HEK293 (cell line): ENCODE results near the gene SLC35F3.

Experiments used
- CTCF ChIA-PET: fragments of 350-600 bp; formaldehyde crosslinking; extraction: SDS; loops from one replicate; lab custom pipeline; 2021; ENCODE audit warnings: antibody characterized with exemption; lab: Yijun Ruan, JAX
- POLR2A ChIA-PET: fragments of 300-600 bp; formaldehyde crosslinking; extraction: SDS; loops from one replicate; lab custom pipeline; 2020; ENCODE audit warnings: antibody characterized with exemption, inconsistent platforms; lab: Yijun Ruan, JAX
- H3K27ac ChIP-seq: fragments of 200-500 bp; sonication (Bioruptor generic); 2 replicates; pipeline ENCODE4 v1.5.1; 2014; ENCODE audit warnings: low read depth, low read length, control low read depth, inconsistent platforms; ENCODE audit errors: extremely low read depth
- H3K36me3 ChIP-seq, 2 experiments: fragments of 200-500 bp in 1 of 2; sonication (Bioruptor generic) in 1 of 2; 1 replicate in 1 of 2; 2 replicates in 1 of 2; pipeline ENCODE4 v1.5.1; 2014 to 2017; ENCODE audit warnings: inconsistent platforms in 2 of 2, low read length in 2 of 2; ENCODE audit not compliant: control insufficient read depth in 2 of 2, insufficient read depth in 1 of 2
- H3K4me1 ChIP-seq: fragments of 200-500 bp; sonication (Bioruptor generic); 2 replicates; pipeline ENCODE4 v1.5.1; 2014; ENCODE audit warnings: mild to moderate bottlenecking, low read length, inconsistent platforms; ENCODE audit not compliant: control insufficient read depth, insufficient read depth
- H3K4me3 ChIP-seq: 2 replicates; pipeline ENCODE4 v1.5.1; 2011; ENCODE audit warnings: low read depth, mild to moderate bottlenecking, control low read depth, low read length, moderate library complexity
- H3K9me3 ChIP-seq: fragments of 200-500 bp; sonication (Bioruptor generic); 2 replicates; pipeline ENCODE4 v1.5.1; 2014; ENCODE audit warnings: low read depth, low read length, inconsistent platforms; ENCODE audit not compliant: control insufficient read depth, insufficient read depth
- ATF2 ChIP-seq: fragments of 450-650 bp; formaldehyde crosslinking; IDR thresholded peaks from 2 replicates; pipeline ENCODE4 v1.5.1; 2016; ENCODE audit warnings: missing biosample characterization, missing genetic modification characterization, low read depth
- ZBTB6 ChIP-seq: fragments of 450-650 bp; formaldehyde crosslinking; IDR thresholded peaks from 2 replicates; pipeline ENCODE4 v1.5.1; 2017; ENCODE audit warnings: missing biosample characterization, missing genetic modification characterization
- ZIC2 ChIP-seq: fragments of 450-650 bp; formaldehyde crosslinking; IDR thresholded peaks from 2 replicates; pipeline ENCODE4 v1.5.1; 2016; ENCODE audit warnings: missing biosample characterization, missing genetic modification characterization
- ZNF140 ChIP-seq: fragments of 450-650 bp; formaldehyde crosslinking; IDR thresholded peaks from 2 replicates; pipeline ENCODE4 v1.5.1; 2016; ENCODE audit warnings: missing biosample characterization, missing genetic modification characterization
- ZNF2 ChIP-seq: fragments of 450-650 bp; formaldehyde crosslinking; IDR thresholded peaks from 2 replicates; pipeline ENCODE4 v1.5.1; 2016; ENCODE audit warnings: missing biosample characterization, missing genetic modification characterization
- ZNF248 ChIP-seq: fragments of 450-650 bp; formaldehyde crosslinking; IDR thresholded peaks from 2 replicates; pipeline ENCODE4 v1.5.1; 2017; ENCODE audit warnings: missing biosample characterization, missing genetic modification characterization
- ZNF366 ChIP-seq: fragments of 450-650 bp; formaldehyde crosslinking; conservative IDR thresholded peaks from 2 replicates; pipeline ENCODE4 v1.5.1; 2016; ENCODE audit warnings: missing biosample characterization, missing genetic modification characterization
- ZNF433 ChIP-seq: fragments of 450-650 bp; formaldehyde crosslinking; IDR thresholded peaks from 2 replicates; pipeline ENCODE4 v1.5.1; 2016; ENCODE audit warnings: missing biosample characterization, missing genetic modification characterization, low read depth
- ZNF48 ChIP-seq: fragments of 450-650 bp; formaldehyde crosslinking; IDR thresholded peaks from 2 replicates; pipeline ENCODE4 v1.5.1; 2016; ENCODE audit warnings: missing biosample characterization, missing genetic modification characterization
- ZNF488 ChIP-seq: fragments of 450-650 bp; formaldehyde crosslinking; IDR thresholded peaks from 2 replicates; pipeline ENCODE4 v1.5.1; 2016; ENCODE audit warnings: missing biosample characterization, missing genetic modification characterization
- ZNF596 ChIP-seq: fragments of 450-650 bp; IDR thresholded peaks from 2 replicates; pipeline ENCODE4 v1.5.0; 2018; ENCODE audit warnings: missing biosample characterization, mild to moderate bottlenecking, missing genetic modification characterization, moderate library complexity
- ZNF600 ChIP-seq: fragments of 450-650 bp; formaldehyde crosslinking; IDR thresholded peaks from 2 replicates; pipeline ENCODE4 v1.5.1; 2016; ENCODE audit warnings: missing biosample characterization, missing genetic modification characterization
- ZNF776 ChIP-seq: fragments of 450-650 bp; formaldehyde crosslinking; IDR thresholded peaks from 2 replicates; pipeline ENCODE4 v1.5.0; 2017; ENCODE audit warnings: missing biosample characterization, missing genetic modification characterization, borderline replicate concordance
- ZNF843 ChIP-seq: fragments of 450-650 bp; formaldehyde crosslinking; IDR thresholded peaks from 2 replicates; pipeline ENCODE4 v1.5.1; 2016; ENCODE audit warnings: missing biosample characterization, missing genetic modification characterization
- TF ChIP-seq, protein P1 (sequence below): IDR thresholded peaks from 2 replicates; pipeline ENCODE4 v1.6.1; 2011; ENCODE audit warnings: mild to moderate bottlenecking, low read depth, low read length, borderline replicate concordance
- TF ChIP-seq, protein P2 (sequence below): fragments of 450-650 bp; formaldehyde crosslinking; IDR thresholded peaks from 2 replicates; pipeline ENCODE4 v1.5.1; 2017; ENCODE audit warnings: missing biosample characterization, missing genetic modification characterization
- TF ChIP-seq, protein P3 (sequence below): fragments of 450-650 bp; formaldehyde crosslinking; IDR thresholded peaks from 2 replicates; pipeline ENCODE4 v1.5.1; 2016; ENCODE audit warnings: missing biosample characterization, missing genetic modification characterization, borderline replicate concordance

Gene SLC35F3

GRCh38 chr1:233972951-233973635 lies 68.6 kb downstream of the SLC35F3 start:
- POLR2A ChIA-PET: no interaction called here
- H3K4me1 ChIP-seq: no peaks in the 10 kb centered on the region

GRCh38 chr1:233975486-233975885 lies 71.0 kb downstream of the SLC35F3 start:
- H3K4me3 ChIP-seq: no peak overlapping the region
- H3K9me3 ChIP-seq: no peaks in the 10 kb centered on the region
- no peak overlapping the region for H3K27ac ChIP-seq
- no peaks in the 10 kb centered on the region for H3K36me3 ChIP-seq
- ChIA-PET CTCF (interaction anchor here (0.6 to 1.0 kb wide), 2 partner anchors 15 to 612 kb away, joined by 3 read pairs; no protein-coding TSS in a partner anchor), POLR2A (no interaction called here)
- TF ChIP-seq ZBTB6 (tag by site-specific recombination): no peak
- TF ChIP-seq ZNF596 (tag by site-specific recombination): no peak
- TF ChIP-seq ZNF843: no peak
- TF ChIP-seq ZNF600 (tag by site-specific recombination): no peak
- TF ChIP-seq, protein P1, sequence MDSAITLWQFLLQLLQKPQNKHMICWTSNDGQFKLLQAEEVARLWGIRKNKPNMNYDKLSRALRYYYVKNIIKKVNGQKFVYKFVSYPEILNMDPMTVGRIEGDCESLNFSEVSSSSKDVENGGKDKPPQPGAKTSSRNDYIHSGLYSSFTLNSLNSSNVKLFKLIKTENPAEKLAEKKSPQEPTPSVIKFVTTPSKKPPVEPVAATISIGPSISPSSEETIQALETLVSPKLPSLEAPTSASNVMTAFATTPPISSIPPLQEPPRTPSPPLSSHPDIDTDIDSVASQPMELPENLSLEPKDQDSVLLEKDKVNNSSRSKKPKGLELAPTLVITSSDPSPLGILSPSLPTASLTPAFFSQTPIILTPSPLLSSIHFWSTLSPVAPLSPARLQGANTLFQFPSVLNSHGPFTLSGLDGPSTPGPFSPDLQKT: no peak
- no peak for TF ChIP-seq ATF2
- TF ChIP-seq ZNF366: no peak
- TF ChIP-seq ZNF433 (tag by site-specific recombination): no peak
- TF ChIP-seq, protein P2, sequence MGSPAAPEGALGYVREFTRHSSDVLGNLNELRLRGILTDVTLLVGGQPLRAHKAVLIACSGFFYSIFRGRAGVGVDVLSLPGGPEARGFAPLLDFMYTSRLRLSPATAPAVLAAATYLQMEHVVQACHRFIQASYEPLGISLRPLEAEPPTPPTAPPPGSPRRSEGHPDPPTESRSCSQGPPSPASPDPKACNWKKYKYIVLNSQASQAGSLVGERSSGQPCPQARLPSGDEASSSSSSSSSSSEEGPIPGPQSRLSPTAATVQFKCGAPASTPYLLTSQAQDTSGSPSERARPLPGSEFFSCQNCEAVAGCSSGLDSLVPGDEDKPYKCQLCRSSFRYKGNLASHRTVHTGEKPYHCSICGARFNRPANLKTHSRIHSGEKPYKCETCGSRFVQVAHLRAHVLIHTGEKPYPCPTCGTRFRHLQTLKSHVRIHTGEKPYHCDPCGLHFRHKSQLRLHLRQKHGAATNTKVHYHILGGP (tag by site-specific recombination): no peak
- TF ChIP-seq ZNF488 (tag by site-specific recombination): no peak
- TF ChIP-seq ZNF2 (tag by site-specific recombination): no peak
- no peak for TF ChIP-seq ZNF48 (tag by site-specific recombination)
- no peak for TF ChIP-seq ZNF248 (tag by site-specific recombination)
- no peak for TF ChIP-seq ZNF776 (tag by site-specific recombination)
- TF ChIP-seq ZNF140: no peak
- H3K4me1 ChIP-seq: no peaks in the 10 kb centered on the region

More at GRCh38 chr1:233972951-233973635, 68.6 kb downstream of the SLC35F3 start:
- no peak overlapping the region for H3K27ac ChIP-seq
- no peak overlapping the region for H3K4me3 ChIP-seq
- CTCF ChIA-PET: no interaction called here
- H3K9me3 ChIP-seq: no peaks in the 10 kb centered on the region
- TF ChIP-seq, protein P3, sequence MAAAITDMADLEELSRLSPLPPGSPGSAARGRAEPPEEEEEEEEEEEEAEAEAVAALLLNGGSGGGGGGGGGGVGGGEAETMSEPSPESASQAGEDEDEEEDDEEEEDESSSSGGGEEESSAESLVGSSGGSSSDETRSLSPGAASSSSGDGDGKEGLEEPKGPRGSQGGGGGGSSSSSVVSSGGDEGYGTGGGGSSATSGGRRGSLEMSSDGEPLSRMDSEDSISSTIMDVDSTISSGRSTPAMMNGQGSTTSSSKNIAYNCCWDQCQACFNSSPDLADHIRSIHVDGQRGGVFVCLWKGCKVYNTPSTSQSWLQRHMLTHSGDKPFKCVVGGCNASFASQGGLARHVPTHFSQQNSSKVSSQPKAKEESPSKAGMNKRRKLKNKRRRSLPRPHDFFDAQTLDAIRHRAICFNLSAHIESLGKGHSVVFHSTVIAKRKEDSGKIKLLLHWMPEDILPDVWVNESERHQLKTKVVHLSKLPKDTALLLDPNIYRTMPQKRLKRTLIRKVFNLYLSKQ (tag by site-specific recombination): no peak
- TF ChIP-seq ZIC2 (tag by site-specific recombination): peak; percentile 30; the same call in 1 of the 2 replicates
- no peaks in the 10 kb centered on the region for H3K36me3 ChIP-seq
